ENCODE measurements around the gene RRAGD. TPM values are rescaled to one million over a fixed set of nuclear protein-coding genes. Genes with fewer than 3 reads are reported as not detected.
A peak's percentile ranks its signal among the peaks of the same experiment; 100 is the strongest.

Gene RRAGD
- total and polyA plus RNA-seq, 7 donors: 2.8 to 19.8 (median 12.0) TPM

DNA sequence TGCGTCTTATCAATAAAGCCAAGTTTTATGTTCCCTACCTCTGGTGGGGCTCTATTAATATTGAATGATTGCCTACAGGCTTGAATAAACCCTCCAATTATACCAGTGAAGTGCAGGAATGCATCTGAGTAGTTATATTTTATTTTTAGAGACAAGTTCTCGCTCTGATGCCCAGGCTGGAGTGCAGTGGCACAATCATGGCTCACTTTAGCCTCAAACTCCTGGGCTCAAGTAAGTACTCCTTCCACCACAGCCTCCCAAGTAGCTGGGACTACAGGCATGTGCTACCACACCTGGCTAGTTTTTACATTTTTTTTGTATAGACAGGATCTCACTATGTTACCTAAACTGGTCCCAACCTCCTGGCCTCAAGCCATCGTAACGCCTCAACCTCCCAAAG, 33.4 kb downstream of the RRAGD start:
- Histone ChIP-seq H3K4me3 (no peak overlapping the region), H3K27me3 (no peaks in the 10 kb centered on the region), H3K36me3 (no peaks in the 10 kb centered on the region), H3K9me3 (no peaks in the 10 kb centered on the region), H3K27ac (no peak overlapping the region), H3K4me1 (no peaks in the 10 kb centered on the region)
- no peak for DNase-seq
- TF ChIP-seq POLR2A (IDR thresholded peaks at IDR 0.05): no peak
- no peak for TF ChIP-seq POLR2AphosphoS5 (IDR thresholded peaks at IDR 0.05)
- TF ChIP-seq, protein P1, sequence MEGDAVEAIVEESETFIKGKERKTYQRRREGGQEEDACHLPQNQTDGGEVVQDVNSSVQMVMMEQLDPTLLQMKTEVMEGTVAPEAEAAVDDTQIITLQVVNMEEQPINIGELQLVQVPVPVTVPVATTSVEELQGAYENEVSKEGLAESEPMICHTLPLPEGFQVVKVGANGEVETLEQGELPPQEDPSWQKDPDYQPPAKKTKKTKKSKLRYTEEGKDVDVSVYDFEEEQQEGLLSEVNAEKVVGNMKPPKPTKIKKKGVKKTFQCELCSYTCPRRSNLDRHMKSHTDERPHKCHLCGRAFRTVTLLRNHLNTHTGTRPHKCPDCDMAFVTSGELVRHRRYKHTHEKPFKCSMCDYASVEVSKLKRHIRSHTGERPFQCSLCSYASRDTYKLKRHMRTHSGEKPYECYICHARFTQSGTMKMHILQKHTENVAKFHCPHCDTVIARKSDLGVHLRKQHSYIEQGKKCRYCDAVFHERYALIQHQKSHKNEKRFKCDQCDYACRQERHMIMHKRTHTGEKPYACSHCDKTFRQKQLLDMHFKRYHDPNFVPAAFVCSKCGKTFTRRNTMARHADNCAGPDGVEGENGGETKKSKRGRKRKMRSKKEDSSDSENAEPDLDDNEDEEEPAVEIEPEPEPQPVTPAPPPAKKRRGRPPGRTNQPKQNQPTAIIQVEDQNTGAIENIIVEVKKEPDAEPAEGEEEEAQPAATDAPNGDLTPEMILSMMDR (IDR thresholded peaks at IDR 0.05): no peak
- TF ChIP-seq EP300 (IDR thresholded peaks at IDR 0.05): no peak
- WGBS, 2 donors: 92 to 94% methylated on average over 4 of the region's 4 CpGs
- intact Hi-C loops (cut with DNase I): no loop called here

DNA sequence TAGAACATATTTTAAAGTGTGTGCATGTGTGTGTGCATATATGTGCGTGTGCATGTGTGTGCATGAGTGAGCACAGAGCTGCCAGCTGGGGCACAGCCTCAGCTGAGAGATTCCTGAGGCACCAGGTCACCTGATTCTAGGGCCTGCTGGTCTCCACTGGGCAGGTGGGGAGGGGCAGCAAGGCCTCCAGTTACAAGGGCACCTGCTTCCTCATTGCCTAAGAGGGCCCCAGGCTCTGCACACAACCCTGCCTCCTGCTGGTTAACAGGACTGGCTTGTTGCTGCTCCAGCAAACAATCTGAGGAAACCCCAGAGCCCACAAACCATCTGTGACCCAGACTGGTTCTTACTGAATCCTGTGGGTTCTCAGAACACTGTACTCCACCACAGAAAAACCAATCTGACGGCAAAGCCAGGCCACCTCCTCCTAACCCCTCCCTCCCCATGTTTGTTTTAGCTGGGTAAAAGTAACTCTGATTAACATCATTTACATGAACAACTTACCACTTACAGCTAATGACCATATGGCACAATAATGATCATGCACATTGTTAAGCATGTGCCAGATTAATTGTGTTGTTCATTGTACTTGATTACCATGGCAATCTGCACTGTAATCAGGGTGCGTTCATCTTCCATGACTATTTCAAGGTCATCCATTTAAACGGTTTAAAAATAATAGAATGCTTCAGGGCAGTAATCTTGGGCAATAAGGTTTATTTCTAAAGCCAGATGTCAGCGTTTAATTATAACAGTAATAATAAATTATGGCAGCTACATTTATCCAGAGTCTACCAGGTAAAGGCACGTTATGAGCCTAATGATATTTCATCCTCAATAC, 36.4 kb downstream of the RRAGD start:
- TF ChIP-seq POLR2A (IDR thresholded peaks at IDR 0.05) (no peak), EP300 (IDR thresholded peaks at IDR 0.05) (no peak), POLR2AphosphoS5 (IDR thresholded peaks at IDR 0.05) (no peak)
- TF ChIP-seq, protein P1 (IDR thresholded peaks at IDR 0.05): no peak
- DNase-seq: no peak
- no peaks in the 10 kb centered on the region for H3K27me3 ChIP-seq
- no peaks in the 10 kb centered on the region for H3K9me3 ChIP-seq
- intact Hi-C loops (cut with DNase I): no loop called here
- no peak overlapping the region for H3K27ac ChIP-seq
- H3K4me3 ChIP-seq: no peak overlapping the region
- WGBS, 2 donors: 55 to 63% methylated on average over 6 of the region's 6 CpGs
- H3K4me1 ChIP-seq: peaks cover 0 to 9% (median 4%) of the 10 kb centered on the region in 4 donors
- H3K36me3 ChIP-seq: no peaks in the 10 kb centered on the region

GRCh38 chr6:89372506-89372901, 39.6 kb downstream of the RRAGD start:
- peaks cover 0 to 21% (median 11%) of the 10 kb centered on the region in 4 donors for H3K4me1 ChIP-seq
- TF ChIP-seq POLR2A (IDR thresholded peaks at IDR 0.05) (no peak), EP300 (IDR thresholded peaks at IDR 0.05) (no peak), POLR2AphosphoS5 (IDR thresholded peaks at IDR 0.05) (no peak)
- TF ChIP-seq, protein P1 (IDR thresholded peaks at IDR 0.05): no peak
- no peaks in the 10 kb centered on the region for H3K36me3 ChIP-seq
- WGBS, 2 donors: 43 to 44% methylated on average over 3 of the region's 3 CpGs
- no peak overlapping the region for H3K4me3 ChIP-seq
- H3K27ac ChIP-seq: no peak overlapping the region
- DNase-seq: no peak
- intact Hi-C loops (cut with DNase I): loop anchor here (5.0 kb wide), 3 partner anchors 40 to 250 kb away; partner anchors contain the start of genes ANKRD6 and RRAGD
- no peaks in the 10 kb centered on the region for H3K27me3 ChIP-seq
- no peaks in the 10 kb centered on the region for H3K9me3 ChIP-seq

- WGBS, 2 donors: 23 to 34% methylated on average over 8 of the region's 8 CpGs
- H3K27ac ChIP-seq: no peak overlapping the region
- no peaks in the 10 kb centered on the region for H3K36me3 ChIP-seq
- intact Hi-C loops (cut with DNase I): loop anchor here (5.0 kb wide), 3 partner anchors 40 to 250 kb away; partner anchors contain the start of genes ANKRD6 and RRAGD
- no peaks in the 10 kb centered on the region for H3K27me3 ChIP-seq
- TF ChIP-seq, protein P1 (IDR thresholded peaks at IDR 0.05): peak; percentile 51 to 95 (median 72)
- TF ChIP-seq EP300 (IDR thresholded peaks at IDR 0.05): no peak
- peak; percentile 77 for DNase-seq
- no peak overlapping the region for H3K4me3 ChIP-seq
- peaks cover 0 to 21% (median 11%) of the 10 kb centered on the region in 4 donors for H3K4me1 ChIP-seq
- no peaks in the 10 kb centered on the region for H3K9me3 ChIP-seq
These were observed 40.1 kb downstream of the RRAGD start for GRCh38 chr6:89371849-89372505.

All from sigmoid colon (tissue), 7 donors.